Erythroblast (primary cell): ENCODE results near the gene ABHD14A.

ENCODE experiments used
- GATA1 ChIP-seq: IDR thresholded peaks from 2 replicates; pipeline ENCODE4 v1.6.1; 2011; ENCODE audit warnings: low read depth, mild to moderate bottlenecking, control low read depth, low read length, moderate library complexity
- POLR2A ChIP-seq: IDR thresholded peaks from 2 replicates; pipeline ENCODE4 v1.6.1; 2011; ENCODE audit warnings: mild to moderate bottlenecking, low read length

GRCh38 chr3:51948016-51948580, 26.8 kb upstream of the ABHD14A start:
- no peak for TF ChIP-seq POLR2A
- TF ChIP-seq GATA1: no peak
